H4 (cell line): Measurements from ENCODE around the gene FARS2. TPM values are rescaled to one million over a fixed set of nuclear protein-coding genes. Genes with fewer than 3 reads are reported as not detected.

Experiments used
- DNase-seq: peaks from one replicate; pipeline ENCODE4 v3.0.0-alpha.2; 2015; ENCODE audit warnings: low spot score
- total RNA-seq: library from RNA; depleted of rRNA; stranded (reverse); fragments of >200 nt; shearing (Covaris generic); gene quantifications from 2 replicates; pipeline ENCODE4 v1.2.3, GENCODE V29; 2014

Gene FARS2
- total RNA-seq, 1 experiment from 2014 or later = 19.2 TPM

GRCh38 chr6:5753209-5753608, 491.9 kb downstream of the FARS2 start:
- no peak for DNase-seq

GRCh38 chr6:5754904-5755303, 493.6 kb downstream of the FARS2 start:
- no peak for DNase-seq

- no peak for DNase-seq
These were observed 498.3 kb downstream of the FARS2 start for GRCh38 chr6:5759571-5759970.

GRCh38 chr6:5761370-5761769, 500.1 kb downstream of the FARS2 start:
- DNase-seq = no peak

GRCh38 chr6:5762561-5762968, 501.3 kb downstream of the FARS2 start:
- no peak for DNase-seq

GRCh38 chr6:5763407-5763806, 502.1 kb downstream of the FARS2 start:
- no peak for DNase-seq

- no peak for DNase-seq
These were observed 502.6 kb downstream of the FARS2 start for GRCh38 chr6:5763871-5764270.

GRCh38 chr6:5764401-5764955, 503.2 kb downstream of the FARS2 start:
- no peak for DNase-seq

- no peak for DNase-seq
These were observed 503.9 kb downstream of the FARS2 start for GRCh38 chr6:5765141-5765760.

- DNase-seq = no peak
These were observed 504.9 kb downstream of the FARS2 start for GRCh38 chr6:5766260-5766659.

- no peak for DNase-seq
These were observed 506.2 kb downstream of the FARS2 start for GRCh38 chr6:5767471-5767870.

GRCh38 chr6:5771211-5771610, 509.9 kb downstream of the FARS2 start:
- DNase-seq = no peak

GRCh38 chr6:5771759-5772390, 510.6 kb downstream of the FARS2 start:
- DNase-seq = no peak

GRCh38 chr6:5772408-5773120, 511.3 kb downstream of the FARS2 start:
- DNase-seq = no peak

GRCh38 chr6:5776104-5776503, 514.8 kb downstream of the FARS2 start:
- DNase-seq = no peak

- DNase-seq = no peak
These were observed 515.5 kb downstream of the FARS2 start for GRCh38 chr6:5776706-5777390.

GRCh38 chr6:5778317-5778857, 517.1 kb downstream of the FARS2 start:
- DNase-seq = no peak

GRCh38 chr6:5778906-5779305, 517.6 kb downstream of the FARS2 start:
- no peak for DNase-seq

GRCh38 chr6:5781019-5781418, 519.7 kb downstream of the FARS2 start:
- DNase-seq = no peak

GRCh38 chr6:5781966-5782556, 520.7 kb downstream of the FARS2 start:
- no peak for DNase-seq

GRCh38 chr6:5782783-5783547, 521.7 kb downstream of the FARS2 start:
- no peak for DNase-seq
